K562 (cell line): Measurements from ENCODE around the gene RAD51D.

Experiments used
- ARNT ChIP-seq, 2 experiments: fragments of 450-650 bp; IDR thresholded peaks; 2 replicates each; pipeline ENCODE4 v1.6.1; 2016; ENCODE audit warnings: mild to moderate bottlenecking in 1 of 2
- BHLHE40 ChIP-seq: IDR thresholded peaks from 2 replicates; pipeline ENCODE4 v1.6.1; 2011; ENCODE audit warnings: low read length, improper control_type of control experiment
- CEBPB ChIP-seq: fragments of 450-650 bp; IDR thresholded peaks from 2 replicates; pipeline ENCODE4 v1.6.1; 2016; ENCODE audit warnings: missing genetic modification characterization, missing compliant biosample characterization
- CTCF ChIP-seq, 3 experiments: IDR thresholded peaks in 2 of 3; conservative IDR thresholded peaks in 1 of 3; 2 replicates each; pipeline ENCODE4 v1.5.1; 2011 to 2012; ENCODE audit warnings: low read length in 3 of 3, mild to moderate bottlenecking in 3 of 3, control low read depth in 2 of 3, improper control_type of control experiment in 1 of 3, inconsistent platforms in 1 of 3, low read depth in 1 of 3, mixed read lengths in 1 of 3, moderate library complexity in 1 of 3; ENCODE audit not compliant: insufficient read depth in 2 of 3
- ESRRA ChIP-seq: fragments of 450-650 bp; IDR thresholded peaks from 2 replicates; pipeline ENCODE4 v1.6.1; 2014; ENCODE audit warnings: low read depth, mild to moderate bottlenecking, moderate library complexity, borderline replicate concordance
- EZH2 ChIP-seq: IDR thresholded peaks from 2 replicates; pipeline ENCODE4 v1.6.1; 2012; ENCODE audit warnings: low read depth, mild to moderate bottlenecking, inconsistent platforms, low read length, borderline replicate concordance
- HCFC1 ChIP-seq: IDR thresholded peaks from 2 replicates; pipeline ENCODE4 v1.6.1; 2012; ENCODE audit warnings: low read depth, low read length, improper control_type of control experiment
- ILK ChIP-seq: fragments of 450-650 bp; IDR thresholded peaks from 2 replicates; pipeline ENCODE4 v1.6.1; 2016; ENCODE audit warnings: missing genetic modification characterization, low read depth, mild to moderate bottlenecking, missing compliant biosample characterization, moderate library complexity, borderline replicate concordance
- NR2C2 ChIP-seq, 2 experiments: fragments of 200-800 bp in 1 of 2; sonication (Bioruptor generic) in 1 of 2; sonication (generic) in 1 of 2; formaldehyde crosslinking in 1 of 2; IDR thresholded peaks; 2 replicates each; pipeline versions ENCODE4 v1.6.1 to v1.8.0; 2016 to 2022; ENCODE audit warnings: mild to moderate bottlenecking in 1 of 2, missing compliant biosample characterization in 1 of 2, missing genetic modification characterization in 1 of 2, missing genetic modification reagents in 1 of 2
- PCBP2 ChIP-seq: fragments of 200-400 bp; formaldehyde crosslinking; IDR thresholded peaks from 2 replicates; pipeline ENCODE4 v1.6.1; 2018; ENCODE audit warnings: low read length, low read depth, mild to moderate bottlenecking, moderate library complexity; ENCODE audit not compliant: poor library complexity, severe bottlenecking
- POLR2A ChIP-seq: fragments of 450-650 bp; conservative IDR thresholded peaks from 2 replicates; pipeline ENCODE4 v1.6.1; 2016
- SMC3 ChIP-seq: conservative IDR thresholded peaks from 2 replicates; pipeline ENCODE4 v1.6.1; 2011; ENCODE audit warnings: low read depth, low read length, improper control_type of control experiment; ENCODE audit not compliant: insufficient read depth
- ZNF354B ChIP-seq: fragments of 250-450 bp; sonication (Bioruptor Pico); IDR thresholded peaks from 2 replicates; pipeline ENCODE4 v1.4.0; 2020
- TF ChIP-seq, protein P1 (sequence below): fragments of 450-650 bp; formaldehyde crosslinking; IDR thresholded peaks from 2 replicates; pipeline ENCODE4 v1.4.0; 2020; ENCODE audit warnings: mild to moderate bottlenecking, moderate library complexity

DNA sequence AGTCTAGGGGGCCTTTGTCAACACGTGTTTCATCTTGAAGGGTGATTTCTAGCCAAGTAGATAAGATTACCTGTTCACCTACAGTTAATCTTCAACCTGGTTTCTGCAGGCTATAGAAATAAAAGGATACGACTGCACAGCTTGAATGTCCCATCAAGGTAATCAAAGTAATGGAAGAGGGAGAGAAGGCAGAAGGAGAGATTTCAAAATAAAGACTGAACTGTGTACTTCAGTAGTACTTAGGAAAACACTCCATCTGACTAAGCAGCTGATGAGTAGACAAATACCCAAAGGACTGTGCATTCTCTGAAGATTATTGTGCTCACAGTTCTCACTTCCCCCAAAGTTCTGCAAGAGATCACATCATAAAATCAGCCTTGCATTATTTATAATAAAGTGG, 50.3 kb downstream of the RAD51D start:
- no peak for TF ChIP-seq CEBPB (tag)
- TF ChIP-seq HCFC1 = no peak
- no peak for TF ChIP-seq CTCF (IDR thresholded peaks at IDR 0.05 in 2 of 3, conservative IDR thresholded peaks at IDR 0.05 in 1 of 3; ENCODE audit: insufficient read depth in 2 of 3, low read depth in 1 of 3, low read length in 3 of 3)
- no peak for TF ChIP-seq POLR2A
- no peak for TF ChIP-seq BHLHE40
- no peak for TF ChIP-seq EZH2
- TF ChIP-seq ARNT (IDR thresholded peaks at IDR 0.05) = no peak
- TF ChIP-seq NR2C2 (CRISPR knock-in tag; IDR thresholded peaks at IDR 0.05) = no peak
- no peak for TF ChIP-seq NR2C2 (tag; IDR thresholded peaks at IDR 0.05)
- TF ChIP-seq SMC3 = no peak
- no peak for TF ChIP-seq ESRRA
- TF ChIP-seq, protein P1, sequence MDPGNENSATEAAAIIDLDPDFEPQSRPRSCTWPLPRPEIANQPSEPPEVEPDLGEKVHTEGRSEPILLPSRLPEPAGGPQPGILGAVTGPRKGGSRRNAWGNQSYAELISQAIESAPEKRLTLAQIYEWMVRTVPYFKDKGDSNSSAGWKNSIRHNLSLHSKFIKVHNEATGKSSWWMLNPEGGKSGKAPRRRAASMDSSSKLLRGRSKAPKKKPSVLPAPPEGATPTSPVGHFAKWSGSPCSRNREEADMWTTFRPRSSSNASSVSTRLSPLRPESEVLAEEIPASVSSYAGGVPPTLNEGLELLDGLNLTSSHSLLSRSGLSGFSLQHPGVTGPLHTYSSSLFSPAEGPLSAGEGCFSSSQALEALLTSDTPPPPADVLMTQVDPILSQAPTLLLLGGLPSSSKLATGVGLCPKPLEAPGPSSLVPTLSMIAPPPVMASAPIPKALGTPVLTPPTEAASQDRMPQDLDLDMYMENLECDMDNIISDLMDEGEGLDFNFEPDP (CRISPR knock-in tag) = no peak
- TF ChIP-seq ZNF354B = no peak
- no peak for TF ChIP-seq PCBP2
- no peak for TF ChIP-seq ILK (tag)
